ENCODE data around the gene TMC3. TPM values are rescaled to one million over a fixed set of nuclear protein-coding genes. Genes with fewer than 3 reads are reported as not detected.
"Not testable (repeated sequence)": the region's sequence is repeated elsewhere in the genome, so short reads cannot be mapped to it uniquely, and the experiment has no call there.

Gene TMC3
- polyA plus RNA-seq, 2 of the 4 experiments (the other 2 are of a cell fraction), result not detected

DNA sequence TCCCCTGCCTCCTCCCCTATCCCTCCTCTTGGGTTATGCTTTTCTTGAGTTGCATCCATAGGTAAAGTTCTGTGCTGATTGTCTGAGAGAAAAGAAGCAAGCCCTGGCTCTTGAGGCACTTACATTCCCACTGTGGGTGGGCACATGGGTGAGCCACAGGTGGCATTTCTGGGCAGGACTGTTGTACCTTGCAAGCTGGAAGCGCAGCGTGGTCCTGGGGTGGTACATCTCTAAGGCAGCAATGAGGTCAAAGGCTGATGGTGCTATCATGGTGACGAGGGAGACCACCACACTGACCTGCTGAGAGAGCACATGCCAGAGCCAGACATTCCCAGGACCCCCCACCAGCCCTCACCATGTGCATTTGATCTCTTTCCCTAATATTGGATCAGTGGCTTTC is 24.7 kb downstream of the TMC3 start:
- Histone ChIP-seq H3K9me3 (no peaks in the 10 kb centered on the region), H3K4me2 (no peak overlapping the region), H3K4me1 (no peaks in the 10 kb centered on the region), H3K4me3 (no peak overlapping the region), H3K27ac (no peak overlapping the region)
- POLR2A ChIA-PET, result no interaction called here
- no peak for ATAC-seq
- no peak for DNase-seq (ENCODE audit: low read depth in 1 of 2, low spot score in 1 of 2)
- TF ChIP-seq ZC3H11A (IDR thresholded peaks at IDR 0.05) (no peak), KDM1A (IDR thresholded peaks at IDR 0.05; ENCODE audit: low read depth) (no peak), FOSL2 (IDR thresholded peaks at IDR 0.05) (no peak), FOSL2 (CRISPR knock-in tag; IDR thresholded peaks at IDR 0.05) (no peak), NR3C1 (IDR thresholded peaks at IDR 0.05) (no peak), RARB (CRISPR knock-in tag; IDR thresholded peaks at IDR 0.05) (no peak), ZFP36 (IDR thresholded peaks at IDR 0.05; ENCODE audit: borderline replicate concordance, partially characterized antibody) (no peak), HDAC2 (IDR thresholded peaks at IDR 0.05) (no peak), CBX2 (IDR thresholded peaks at IDR 0.05; ENCODE audit: borderline replicate concordance, low read depth) (no peak), MAFK (IDR thresholded peaks at IDR 0.05; ENCODE audit: partially characterized antibody) (no peak)
- TF ChIP-seq, protein P1, sequence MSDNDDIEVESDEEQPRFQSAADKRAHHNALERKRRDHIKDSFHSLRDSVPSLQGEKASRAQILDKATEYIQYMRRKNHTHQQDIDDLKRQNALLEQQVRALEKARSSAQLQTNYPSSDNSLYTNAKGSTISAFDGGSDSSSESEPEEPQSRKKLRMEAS (IDR thresholded peaks at IDR 0.05), result no peak
- TF ChIP-seq, protein P2, sequence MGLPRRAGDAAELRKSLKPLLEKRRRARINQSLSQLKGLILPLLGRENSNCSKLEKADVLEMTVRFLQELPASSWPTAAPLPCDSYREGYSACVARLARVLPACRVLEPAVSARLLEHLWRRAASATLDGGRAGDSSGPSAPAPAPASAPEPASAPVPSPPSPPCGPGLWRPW (IDR thresholded peaks at IDR 0.05), result no peak
- TF ChIP-seq, protein P3, sequence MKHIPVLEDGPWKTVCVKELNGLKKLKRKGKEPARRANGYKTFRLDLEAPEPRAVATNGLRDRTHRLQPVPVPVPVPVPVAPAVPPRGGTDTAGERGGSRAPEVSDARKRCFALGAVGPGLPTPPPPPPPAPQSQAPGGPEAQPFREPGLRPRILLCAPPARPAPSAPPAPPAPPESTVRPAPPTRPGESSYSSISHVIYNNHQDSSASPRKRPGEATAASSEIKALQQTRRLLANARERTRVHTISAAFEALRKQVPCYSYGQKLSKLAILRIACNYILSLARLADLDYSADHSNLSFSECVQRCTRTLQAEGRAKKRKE (CRISPR knock-in tag; IDR thresholded peaks at IDR 0.05; ENCODE audit: low read depth), result no peak
- CTCF ChIA-PET, result interaction anchor here (1.8 to 2.6 kb wide), 2 partner anchors 8 to 83 kb away, joined by 4 to 8 read pairs; no protein-coding TSS in a partner anchor
- no peak for FAIRE-seq
- 14% methylated on average over 3 of the region's 3 CpGs for WGBS (ENCODE audit: missing lambda C conversion rate)

- POLR2A ChIA-PET; H3K27ac ChIP-seq; DNase-seq (ENCODE audit: low read depth in 1 of 2, low spot score in 1 of 2); H3K9me3 ChIP-seq; H3K4me2 ChIP-seq; ATAC-seq; FAIRE-seq; H3K4me1 ChIP-seq; H3K4me3 ChIP-seq: not testable (repeated sequence)
- CTCF ChIA-PET, result interaction anchor here (0.7 to 2.6 kb wide), 2 partner anchors 8 to 44 kb away, joined by 3 to 8 read pairs; no protein-coding TSS in a partner anchor
- 38% methylated on average over 11 of the region's 11 CpGs for WGBS (ENCODE audit: missing lambda C conversion rate)
Observed at GRCh38 chr15:81348691-81349090, 25.3 kb downstream of the TMC3 start.

GRCh38 chr15:81347910-81348309 is 26.1 kb downstream of the TMC3 start:
- POLR2A ChIA-PET, result no interaction called here
- no peak overlapping the region for H3K4me3 ChIP-seq
- WGBS (ENCODE audit: missing lambda C conversion rate), result 43% methylated on average over 4 of the region's 4 CpGs
- CTCF ChIA-PET, result interaction anchor here (2.6 kb wide), 1 partner anchor 9 kb away, joined by 8 read pairs; no protein-coding TSS in a partner anchor
- no peak for TF ChIP-seq EHF (CRISPR knock-in tag; IDR thresholded peaks at IDR 0.05)
- no peak for TF ChIP-seq KDM1A (IDR thresholded peaks at IDR 0.05; ENCODE audit: low read depth)
- TF ChIP-seq CEBPB (IDR thresholded peaks at IDR 0.05), result no peak
- TF ChIP-seq POLR2A (IDR thresholded peaks at IDR 0.05; ENCODE audit: low read length), result no peak
- TF ChIP-seq RNF2 (IDR thresholded peaks at IDR 0.05; ENCODE audit: borderline replicate concordance, low read depth), result no peak
- no peak for TF ChIP-seq PHF8 (IDR thresholded peaks at IDR 0.05; ENCODE audit: borderline replicate concordance, low read depth)
- no peak for TF ChIP-seq MAZ (IDR thresholded peaks at IDR 0.05; ENCODE audit: borderline replicate concordance, low read depth, low read length)
- TF ChIP-seq, protein P2 (IDR thresholded peaks at IDR 0.05), result no peak
- no peak for TF ChIP-seq TFCP2L1 (CRISPR knock-in tag; IDR thresholded peaks at IDR 0.05)
- no peaks in the 10 kb centered on the region for H3K4me1 ChIP-seq
- ATAC-seq (no peak), DNase-seq (ENCODE audit: low read depth in 1 of 2, low spot score in 1 of 2) (no peak), FAIRE-seq (no peak)
- no peaks in the 10 kb centered on the region for H3K9me3 ChIP-seq
- H3K4me2 ChIP-seq, result no peak overlapping the region
- H3K27ac ChIP-seq, result no peak overlapping the region

DNA sequence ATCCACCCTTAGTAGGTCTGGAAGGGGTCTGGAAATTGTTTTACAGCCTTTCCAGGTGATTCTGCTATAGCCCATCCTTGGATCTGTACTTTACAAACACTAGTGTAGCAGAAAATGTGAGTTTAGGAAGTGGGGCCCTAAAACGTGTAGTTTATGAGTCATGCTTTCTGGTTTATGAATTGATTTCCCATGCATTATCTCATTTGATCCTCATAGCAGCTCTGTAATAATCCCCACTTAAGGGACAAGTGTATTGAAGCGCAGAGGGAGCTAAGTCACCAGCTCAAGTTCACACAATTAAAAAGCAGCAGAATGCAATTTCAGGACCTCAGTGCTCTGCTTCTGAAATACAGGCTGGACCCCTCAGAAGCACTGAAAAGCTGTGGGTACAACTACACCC is 27.4 kb downstream of the TMC3 start:
- H3K27ac ChIP-seq, result no peak overlapping the region
- ChIA-PET CTCF (interaction anchor here (2.6 kb wide), 1 partner anchor 10 kb away, joined by 8 read pairs; no protein-coding TSS in a partner anchor), POLR2A (no interaction called here)
- no peak overlapping the region for H3K4me2 ChIP-seq
- H3K9me3 ChIP-seq, result no peaks in the 10 kb centered on the region
- WGBS (ENCODE audit: missing lambda C conversion rate), result 10% methylated on average over 2 of the region's 2 CpGs
- TF ChIP-seq RNF2 (IDR thresholded peaks at IDR 0.05; ENCODE audit: borderline replicate concordance, low read depth), result no peak
- no peak for TF ChIP-seq TP53 (CRISPR knock-in tag; IDR thresholded peaks at IDR 0.05)
- TF ChIP-seq MAFK (IDR thresholded peaks at IDR 0.05; ENCODE audit: partially characterized antibody), result no peak
- no peak for TF ChIP-seq FOSL2 (IDR thresholded peaks at IDR 0.05)
- 0 out of 2 replicates have a peak, but pooled peaks have one; percentile 4 for TF ChIP-seq FOSL2 (CRISPR knock-in tag; IDR thresholded peaks at IDR 0.05)
- H3K4me1 ChIP-seq, result no peaks in the 10 kb centered on the region
- FAIRE-seq, result no peak
- ATAC-seq, result no peak
- DNase-seq (ENCODE audit: low read depth in 1 of 2, low spot score in 1 of 2), result no peak
- no peak overlapping the region for H3K4me3 ChIP-seq
